GM12878 (cell line): ENCODE measurements around the gene TMSB10. TPM values are rescaled to one million over a fixed set of nuclear protein-coding genes. Genes with fewer than 3 reads are reported as not detected.

ENCODE experiments used
- DPF2 ChIP-seq: fragments of 450-650 bp; IDR thresholded peaks from 2 replicates; pipeline ENCODE4 v1.6.1; 2017; ENCODE audit warnings: mild to moderate bottlenecking
- GABPA ChIP-seq: IDR thresholded peaks from 2 replicates; pipeline ENCODE4 v1.6.1; 2014; ENCODE audit warnings: antibody characterized with exemption, low read depth, mild to moderate bottlenecking, inconsistent platforms
- IKZF2 ChIP-seq, 2 experiments: fragments of 450-650 bp; IDR thresholded peaks; 2 replicates each; pipeline ENCODE4 v1.6.1; 2017; ENCODE audit warnings: mild to moderate bottlenecking in 2 of 2, moderate library complexity in 2 of 2
- IRF4 ChIP-seq: IDR thresholded peaks from 2 replicates; pipeline ENCODE4 v1.6.1; 2011; ENCODE audit warnings: low read depth, low read length
- MYB ChIP-seq: fragments of 150-350 bp; IDR thresholded peaks from 2 replicates; pipeline ENCODE4 v1.6.1; 2014; ENCODE audit warnings: mild to moderate bottlenecking, low read depth, low read length, borderline replicate concordance
- NR2C1 ChIP-seq: fragments of 450-650 bp; IDR thresholded peaks from 2 replicates; pipeline ENCODE4 v1.6.1; 2017; ENCODE audit warnings: antibody characterized with exemption, mild to moderate bottlenecking, moderate library complexity
- YY1 ChIP-seq: IDR thresholded peaks from 2 replicates; pipeline ENCODE4 v1.6.1; 2011; ENCODE audit warnings: low read depth, mild to moderate bottlenecking, low read length
- ZNF207 ChIP-seq: fragments of 450-650 bp; IDR thresholded peaks from 2 replicates; pipeline ENCODE4 v1.6.1; 2014; ENCODE audit warnings: antibody characterized with exemption, mild to moderate bottlenecking, borderline replicate concordance
- ZNF274 ChIP-seq: IDR thresholded peaks from one replicate; pipeline ENCODE4 v1.8.0; 2011; ENCODE audit not compliant: insufficient read length, insufficient read depth
- polyA plus RNA-seq, 11 experiments: library from polyadenylated mRNA; depleted of rRNA in 4 of 11; unstranded in 6 of 11; stranded (reverse) in 5 of 11; fragments of >200 nt; fragmentation: Nextera tagmentation in 4 of 11; fragmentation: Illumina TruSeq in 1 of 11; extraction: Ambion mirVana in 4 of 11; extraction: Trizol in 1 of 11; gene quantifications; 1 replicate in 1 of 11; 2 replicates in 10 of 11; pipeline versions ENCODE4 v1.2.1 to v1.2.3, GENCODE V29; 2011 to 2016; ENCODE audit warnings: inconsistent platforms in 2 of 11, missing spikeins in 2 of 11, low read depth in 1 of 11
- total RNA-seq, 4 experiments: library from RNA; depleted of rRNA in 3 of 4; stranded (reverse); fragments of >200 nt in 3 of 4; fragmentation: Illumina TruSeq in 1 of 4; extraction: Trizol in 1 of 4; gene quantifications; 2 replicates each; pipeline versions ENCODE4 v1.2.1 to v1.2.3, GENCODE V29; 2013 to 2021
- TF ChIP-seq, protein P1 (sequence below): IDR thresholded peaks from 2 replicates; pipeline ENCODE4 v1.6.1; 2012; ENCODE audit warnings: low read depth, low read length, improper control_type of control experiment
- TF ChIP-seq, protein P2 (sequence below): fragments of 450-650 bp; IDR thresholded peaks from 2 replicates; pipeline ENCODE4 v1.6.1; 2017; ENCODE audit warnings: low read depth, mild to moderate bottlenecking, moderate library complexity
- TF ChIP-seq, protein P3 (sequence below): fragments of 450-650 bp; IDR thresholded peaks from 2 replicates; pipeline ENCODE4 v1.6.1; 2018; ENCODE audit warnings: mild to moderate bottlenecking, low read depth, moderate library complexity; ENCODE audit not compliant: partially characterized antibody
- TF ChIP-seq, protein P4 (sequence below): fragments of 450-650 bp; formaldehyde crosslinking; IDR thresholded peaks from 2 replicates; pipeline ENCODE4 v1.5.0; 2022; ENCODE audit warnings: mild to moderate bottlenecking, missing genetic modification characterization

The TMSB10 gene
- total and polyA plus RNA-seq, 10 of the 15 experiments (the other 5 are each of a cell fraction or from before 2014, with no cell fraction given): 1,406 to 4,860 (median 3,381) TPM

DNA sequence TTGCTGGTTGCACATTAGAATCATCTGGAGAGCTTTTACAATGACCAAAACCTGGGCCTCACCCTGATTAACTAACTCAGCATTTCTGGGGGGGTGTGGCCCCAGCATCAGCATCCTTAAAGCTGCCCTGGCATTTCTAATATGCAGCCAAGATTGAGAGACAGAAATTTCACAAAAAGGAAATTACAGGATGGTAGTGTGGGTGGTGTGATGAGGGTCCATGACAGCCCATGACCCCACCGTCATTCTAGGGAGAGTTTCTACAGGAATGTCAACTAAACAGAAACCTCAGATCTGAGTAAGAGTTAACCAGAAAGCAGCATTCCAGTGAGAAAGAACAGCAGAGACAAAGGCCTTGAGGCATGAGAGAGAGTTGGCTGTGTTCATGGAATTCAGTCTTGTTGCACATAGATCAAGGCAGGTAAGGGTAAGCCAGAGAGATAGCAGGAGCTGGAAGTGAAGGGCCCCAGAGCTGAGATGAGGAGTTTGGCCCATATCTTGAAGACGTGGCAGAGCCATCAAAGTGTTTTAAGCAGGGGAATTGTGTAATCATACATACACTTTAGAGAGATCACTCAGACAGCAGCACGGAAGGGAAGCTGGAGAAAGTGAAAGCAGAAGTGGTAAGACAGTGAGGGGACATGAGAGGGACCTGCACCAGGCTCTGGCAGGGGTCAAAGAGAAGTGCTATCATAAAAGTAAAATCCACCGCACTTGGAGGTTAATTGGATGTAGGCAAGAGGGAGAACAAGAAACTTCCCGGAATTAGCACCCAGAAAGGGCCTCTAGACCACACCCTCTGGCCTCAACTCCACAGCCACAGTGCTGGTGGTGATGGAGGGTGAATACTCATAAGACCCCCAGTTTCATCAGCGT lies 16.8 kb upstream of the TMSB10 start (continued):
- 0 out of 2 replicates have a peak, but pooled peaks have one; percentile 39 for TF ChIP-seq IRF4
- no peak for TF ChIP-seq MYB
- TF ChIP-seq, protein P1, sequence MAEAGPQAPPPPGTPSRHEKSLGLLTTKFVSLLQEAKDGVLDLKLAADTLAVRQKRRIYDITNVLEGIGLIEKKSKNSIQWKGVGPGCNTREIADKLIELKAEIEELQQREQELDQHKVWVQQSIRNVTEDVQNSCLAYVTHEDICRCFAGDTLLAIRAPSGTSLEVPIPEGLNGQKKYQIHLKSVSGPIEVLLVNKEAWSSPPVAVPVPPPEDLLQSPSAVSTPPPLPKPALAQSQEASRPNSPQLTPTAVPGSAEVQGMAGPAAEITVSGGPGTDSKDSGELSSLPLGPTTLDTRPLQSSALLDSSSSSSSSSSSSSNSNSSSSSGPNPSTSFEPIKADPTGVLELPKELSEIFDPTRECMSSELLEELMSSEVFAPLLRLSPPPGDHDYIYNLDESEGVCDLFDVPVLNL: no peak
- no peak for TF ChIP-seq ZNF207
- no peak for TF ChIP-seq ZNF274
- peak; percentile 83; the same call in 1 of the 2 replicates for TF ChIP-seq DPF2
- TF ChIP-seq, protein P2, sequence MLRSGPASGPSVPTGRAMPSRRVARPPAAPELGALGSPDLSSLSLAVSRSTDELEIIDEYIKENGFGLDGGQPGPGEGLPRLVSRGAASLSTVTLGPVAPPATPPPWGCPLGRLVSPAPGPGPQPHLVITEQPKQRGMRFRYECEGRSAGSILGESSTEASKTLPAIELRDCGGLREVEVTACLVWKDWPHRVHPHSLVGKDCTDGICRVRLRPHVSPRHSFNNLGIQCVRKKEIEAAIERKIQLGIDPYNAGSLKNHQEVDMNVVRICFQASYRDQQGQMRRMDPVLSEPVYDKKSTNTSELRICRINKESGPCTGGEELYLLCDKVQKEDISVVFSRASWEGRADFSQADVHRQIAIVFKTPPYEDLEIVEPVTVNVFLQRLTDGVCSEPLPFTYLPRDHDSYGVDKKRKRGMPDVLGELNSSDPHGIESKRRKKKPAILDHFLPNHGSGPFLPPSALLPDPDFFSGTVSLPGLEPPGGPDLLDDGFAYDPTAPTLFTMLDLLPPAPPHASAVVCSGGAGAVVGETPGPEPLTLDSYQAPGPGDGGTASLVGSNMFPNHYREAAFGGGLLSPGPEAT: peak; percentile 39; the same call in 1 of the 2 replicates
- peak; percentile 69 to 76; a peak in 2 of 4 replicates for TF ChIP-seq IKZF2 (IDR thresholded peaks at IDR 0.05)
- peak; percentile 60; the same call in 1 of the 2 replicates for TF ChIP-seq NR2C1
- TF ChIP-seq, protein P3, sequence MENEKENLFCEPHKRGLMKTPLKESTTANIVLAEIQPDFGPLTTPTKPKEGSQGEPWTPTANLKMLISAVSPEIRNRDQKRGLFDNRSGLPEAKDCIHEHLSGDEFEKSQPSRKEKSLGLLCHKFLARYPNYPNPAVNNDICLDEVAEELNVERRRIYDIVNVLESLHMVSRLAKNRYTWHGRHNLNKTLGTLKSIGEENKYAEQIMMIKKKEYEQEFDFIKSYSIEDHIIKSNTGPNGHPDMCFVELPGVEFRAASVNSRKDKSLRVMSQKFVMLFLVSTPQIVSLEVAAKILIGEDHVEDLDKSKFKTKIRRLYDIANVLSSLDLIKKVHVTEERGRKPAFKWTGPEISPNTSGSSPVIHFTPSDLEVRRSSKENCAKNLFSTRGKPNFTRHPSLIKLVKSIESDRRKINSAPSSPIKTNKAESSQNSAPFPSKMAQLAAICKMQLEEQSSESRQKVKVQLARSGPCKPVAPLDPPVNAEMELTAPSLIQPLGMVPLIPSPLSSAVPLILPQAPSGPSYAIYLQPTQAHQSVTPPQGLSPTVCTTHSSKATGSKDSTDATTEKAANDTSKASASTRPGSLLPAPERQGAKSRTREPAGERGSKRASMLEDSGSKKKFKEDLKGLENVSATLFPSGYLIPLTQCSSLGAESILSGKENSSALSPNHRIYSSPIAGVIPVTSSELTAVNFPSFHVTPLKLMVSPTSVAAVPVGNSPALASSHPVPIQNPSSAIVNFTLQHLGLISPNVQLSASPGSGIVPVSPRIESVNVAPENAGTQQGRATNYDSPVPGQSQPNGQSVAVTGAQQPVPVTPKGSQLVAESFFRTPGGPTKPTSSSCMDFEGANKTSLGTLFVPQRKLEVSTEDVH: no peak
- TF ChIP-seq GABPA: peak; percentile 20; the same call in 1 of the 2 replicates
- TF ChIP-seq YY1: peak; percentile 36; the same call in 1 of the 2 replicates
- TF ChIP-seq, protein P4, sequence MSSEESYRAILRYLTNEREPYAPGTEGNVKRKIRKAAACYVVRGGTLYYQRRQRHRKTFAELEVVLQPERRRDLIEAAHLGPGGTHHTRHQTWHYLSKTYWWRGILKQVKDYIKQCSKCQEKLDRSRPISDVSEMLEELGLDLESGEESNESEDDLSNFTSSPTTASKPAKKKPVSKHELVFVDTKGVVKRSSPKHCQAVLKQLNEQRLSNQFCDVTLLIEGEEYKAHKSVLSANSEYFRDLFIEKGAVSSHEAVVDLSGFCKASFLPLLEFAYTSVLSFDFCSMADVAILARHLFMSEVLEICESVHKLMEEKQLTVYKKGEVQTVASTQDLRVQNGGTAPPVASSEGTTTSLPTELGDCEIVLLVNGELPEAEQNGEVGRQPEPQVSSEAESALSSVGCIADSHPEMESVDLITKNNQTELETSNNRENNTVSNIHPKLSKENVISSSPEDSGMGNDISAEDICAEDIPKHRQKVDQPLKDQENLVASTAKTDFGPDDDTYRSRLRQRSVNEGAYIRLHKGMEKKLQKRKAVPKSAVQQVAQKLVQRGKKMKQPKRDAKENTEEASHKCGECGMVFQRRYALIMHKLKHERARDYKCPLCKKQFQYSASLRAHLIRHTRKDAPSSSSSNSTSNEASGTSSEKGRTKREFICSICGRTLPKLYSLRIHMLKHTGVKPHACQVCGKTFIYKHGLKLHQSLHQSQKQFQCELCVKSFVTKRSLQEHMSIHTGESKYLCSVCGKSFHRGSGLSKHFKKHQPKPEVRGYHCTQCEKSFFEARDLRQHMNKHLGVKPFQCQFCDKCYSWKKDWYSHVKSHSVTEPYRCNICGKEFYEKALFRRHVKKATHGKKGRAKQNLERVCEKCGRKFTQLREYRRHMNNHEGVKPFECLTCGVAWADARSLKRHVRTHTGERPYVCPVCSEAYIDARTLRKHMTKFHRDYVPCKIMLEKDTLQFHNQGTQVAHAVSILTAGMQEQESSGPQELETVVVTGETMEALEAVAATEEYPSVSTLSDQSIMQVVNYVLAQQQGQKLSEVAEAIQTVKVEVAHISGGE (CRISPR knock-in tag): no peak
